ENCODE data around the gene C6orf47. TPM values are rescaled to one million over a fixed set of nuclear protein-coding genes. Genes with fewer than 3 reads are reported as not detected.
A peak's percentile ranks its signal among the peaks of the same experiment; 100 is the strongest.

C6orf47 gene
- total RNA-seq, 4 donors from 2014 or later, result 6.2 to 31.9 (median 24.6) TPM

GRCh38 chr6:31687860-31688693 is 27.5 kb upstream of the C6orf47 start:
- no peak for TF ChIP-seq POLR2A (IDR thresholded peaks at IDR 0.05)
- TF ChIP-seq CTCF (IDR thresholded peaks at IDR 0.05), result no peak
- no peak for DNase-seq
- Histone ChIP-seq H3K9me3 (no peaks in the 10 kb centered on the region), H3K36me3 (no peaks in the 10 kb centered on the region), H3K4me1 (no peaks in the 10 kb centered on the region), H3K27ac (no peak overlapping the region), H3K27me3 (no peaks in the 10 kb centered on the region), H3K4me3 (no peak overlapping the region)
- intact Hi-C loops (cut with DNase I; ENCODE audit: low total_unique reads), result no loop called here

DNA sequence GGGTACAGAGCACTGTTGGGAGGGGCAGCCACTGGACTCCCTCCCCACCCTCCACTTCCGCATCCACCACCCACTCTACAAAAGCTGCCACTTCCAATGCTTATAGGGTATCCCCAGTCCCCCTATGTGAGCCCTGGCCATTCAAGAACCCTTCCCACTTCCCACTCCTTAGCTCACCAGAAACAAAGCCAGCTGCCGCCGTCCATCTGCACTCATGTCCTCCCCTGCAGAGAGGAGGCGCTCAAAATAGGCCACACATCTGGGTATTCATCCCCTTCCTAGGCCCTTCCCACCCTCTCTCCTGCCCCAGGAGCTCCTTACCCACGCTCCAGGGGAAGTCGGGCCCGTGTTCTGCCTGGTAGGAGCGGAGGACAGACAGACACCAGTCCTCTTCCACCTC is 26.7 kb upstream of the C6orf47 start:
- intact Hi-C loops (cut with DNase I; ENCODE audit: low total_unique reads), result no loop called here
- Histone ChIP-seq H3K4me1 (no peaks in the 10 kb centered on the region), H3K4me3 (no peak overlapping the region), H3K27ac (no peak overlapping the region), H3K9me3 (no peaks in the 10 kb centered on the region), H3K27me3 (no peaks in the 10 kb centered on the region), H3K36me3 (no peaks in the 10 kb centered on the region)
- TF ChIP-seq POLR2A (IDR thresholded peaks at IDR 0.05) (no peak), CTCF (IDR thresholded peaks at IDR 0.05) (no peak)
- no peak for DNase-seq

DNA sequence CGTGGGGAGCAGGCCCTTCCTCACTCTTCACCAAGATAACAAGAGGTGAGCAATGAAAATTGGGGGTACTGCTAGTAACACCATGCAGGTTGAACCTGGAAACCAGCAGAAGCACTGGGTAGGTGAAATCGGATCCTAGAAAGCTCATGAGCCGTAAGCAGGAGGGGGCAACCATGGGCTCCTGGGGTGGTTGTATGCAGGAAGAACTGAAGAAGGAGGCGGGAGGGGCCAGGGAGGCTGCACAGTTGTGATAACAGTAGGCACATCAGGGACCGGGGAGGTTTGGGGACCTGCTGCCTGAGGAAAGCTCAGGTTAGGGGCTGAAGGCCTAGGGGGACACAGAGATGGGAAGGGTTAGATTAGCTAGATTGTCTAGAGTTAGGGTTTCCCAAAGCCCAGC is 25.9 kb upstream of the C6orf47 start:
- Histone ChIP-seq H3K4me1 (no peaks in the 10 kb centered on the region), H3K36me3 (no peaks in the 10 kb centered on the region), H3K9me3 (no peaks in the 10 kb centered on the region), H3K27me3 (no peaks in the 10 kb centered on the region), H3K27ac (no peak overlapping the region), H3K4me3 (no peak overlapping the region)
- intact Hi-C loops (cut with DNase I; ENCODE audit: low total_unique reads), result no loop called here
- DNase-seq, result no peak
- TF ChIP-seq CTCF (IDR thresholded peaks at IDR 0.05) (no peak), POLR2A (IDR thresholded peaks at IDR 0.05) (no peak)

- no peak for DNase-seq
- no peak for TF ChIP-seq POLR2A (IDR thresholded peaks at IDR 0.05)
- no peak for TF ChIP-seq CTCF (IDR thresholded peaks at IDR 0.05)
- H3K27me3 ChIP-seq, result no peaks in the 10 kb centered on the region
- H3K36me3 ChIP-seq, result no peaks in the 10 kb centered on the region
- H3K9me3 ChIP-seq, result no peaks in the 10 kb centered on the region
- no peak overlapping the region for H3K4me3 ChIP-seq
- peaks cover 0 to 4% of the 10 kb centered on the region in 2 donors for H3K4me1 ChIP-seq
- no peak overlapping the region for H3K27ac ChIP-seq
- intact Hi-C loops (cut with DNase I; ENCODE audit: low total_unique reads), result loop anchor here (5.0 kb wide), 1 partner anchor 149 kb away; no protein-coding TSS in a partner anchor
Measured at GRCh38 chr6:31683591-31683990, 23.0 kb upstream of the C6orf47 start.

DNA sequence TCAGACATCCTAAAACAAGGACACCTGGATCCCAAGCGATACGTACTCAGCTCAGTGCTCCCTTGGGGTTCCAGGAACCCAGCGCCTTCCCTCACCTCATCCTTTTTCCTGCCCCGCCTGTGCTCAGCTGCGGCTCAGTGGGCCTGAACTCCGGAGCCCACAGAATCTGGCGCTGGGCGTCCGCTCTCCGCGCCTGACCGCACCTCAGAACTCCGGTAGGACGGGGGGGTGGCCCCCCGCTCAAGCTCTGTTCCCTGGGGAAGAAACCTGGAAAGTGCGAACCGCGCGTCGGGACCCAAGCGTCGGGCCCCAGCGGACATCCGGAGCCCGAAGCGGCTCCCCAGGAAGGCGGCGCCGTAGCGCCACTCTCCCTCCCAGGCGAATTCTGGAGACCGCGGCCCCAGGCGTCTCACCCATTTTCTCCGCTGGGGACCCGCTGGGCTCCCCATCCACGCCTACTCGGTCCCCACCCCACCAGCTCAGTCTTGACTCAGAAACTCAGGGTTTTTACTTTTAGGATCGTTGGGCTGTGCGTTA is 20.6 kb upstream of the C6orf47 start:
- peak in 1 of 2 donors; percentile 57 for DNase-seq
- peak overlapping the region; percentile 71 to 88 for H3K27ac ChIP-seq

More for the DNA sequence above, 20.6 kb upstream of the C6orf47 start:
- peaks cover 0 to 4% of the 10 kb centered on the region in 2 donors for H3K4me1 ChIP-seq
- no peaks in the 10 kb centered on the region for H3K36me3 ChIP-seq
- no peaks in the 10 kb centered on the region for H3K27me3 ChIP-seq
- H3K4me3 ChIP-seq, result peak overlapping the region; percentile 40 to 56
- TF ChIP-seq POLR2A (IDR thresholded peaks at IDR 0.05) (peak in 1 of 2 donors; percentile 19), CTCF (IDR thresholded peaks at IDR 0.05) (peak in 3 of 4 experiments; percentile 29 to 36 (median 36))
- intact Hi-C loops (cut with DNase I; ENCODE audit: low total_unique reads), result loop anchor here (5.0 kb wide), 1 partner anchor 151 kb away; no protein-coding TSS in a partner anchor
- no peaks in the 10 kb centered on the region for H3K9me3 ChIP-seq

Data from uterus (tissue), 4 donors.